NCI-H1436 treated with DMSO at 0.1 percent for 48 hours (cell line): ENCODE data around the gene EMP2.
A peak's percentile ranks its signal among the peaks of the same experiment; 100 is the strongest.
"Not testable (repeated sequence)": the region's sequence is repeated elsewhere in the genome, so short reads cannot be mapped to it uniquely, and the experiment has no call there.

ENCODE experiments used
- DNase-seq: peaks from one replicate; lab custom pipeline; 2025; lab: John Stamatoyannopoulos, UW

EMP2 gene

GRCh38 chr16:10579965-10580882, at the start of gene EMP2:
Gene EMP2, minus strand, starts transcription at chr16:10580598. Its CDS starts 32,981 bp downstream, at chr16:10547617.
- peak; percentile 10 for DNase-seq

- no peak for DNase-seq
These were observed 49.2 kb upstream of the EMP2 start for GRCh38 chr16:10629592-10629963.

- DNase-seq: no peak
These were observed 45.4 kb upstream of the EMP2 start for GRCh38 chr16:10625595-10626357.

- no peak for DNase-seq
These were observed 44.1 kb upstream of the EMP2 start for GRCh38 chr16:10624527-10624926.

- no peak for DNase-seq
These were observed 42.7 kb upstream of the EMP2 start for GRCh38 chr16:10623059-10623458.

GRCh38 chr16:10622036-10622921, 41.9 kb upstream of the EMP2 start:
- no peak for DNase-seq

- not testable (repeated sequence) for DNase-seq
These were observed 41.0 kb upstream of the EMP2 start for GRCh38 chr16:10621216-10621949.

GRCh38 chr16:10620120-10620519, 39.7 kb upstream of the EMP2 start:
- DNase-seq: no peak

GRCh38 chr16:10619271-10619849, 39.0 kb upstream of the EMP2 start:
- no peak for DNase-seq

GRCh38 chr16:10618710-10619209, 38.4 kb upstream of the EMP2 start:
- DNase-seq: no peak

- DNase-seq: no peak
These were observed 37.4 kb upstream of the EMP2 start for GRCh38 chr16:10617662-10618420.

- DNase-seq: no peak
These were observed 36.6 kb upstream of the EMP2 start for GRCh38 chr16:10616756-10617640.

- DNase-seq: no peak
These were observed 36.0 kb upstream of the EMP2 start for GRCh38 chr16:10616419-10616755.

- no peak for DNase-seq
These were observed 34.3 kb upstream of the EMP2 start for GRCh38 chr16:10614685-10615084.

- no peak for DNase-seq
These were observed 33.5 kb upstream of the EMP2 start for GRCh38 chr16:10613785-10614485.

GRCh38 chr16:10612649-10613179, 32.3 kb upstream of the EMP2 start:
- no peak for DNase-seq

- no peak for DNase-seq
These were observed 31.5 kb upstream of the EMP2 start for GRCh38 chr16:10611825-10612342.
